ENCODE data around the gene UBE3B.

UBE3B gene

DNA sequence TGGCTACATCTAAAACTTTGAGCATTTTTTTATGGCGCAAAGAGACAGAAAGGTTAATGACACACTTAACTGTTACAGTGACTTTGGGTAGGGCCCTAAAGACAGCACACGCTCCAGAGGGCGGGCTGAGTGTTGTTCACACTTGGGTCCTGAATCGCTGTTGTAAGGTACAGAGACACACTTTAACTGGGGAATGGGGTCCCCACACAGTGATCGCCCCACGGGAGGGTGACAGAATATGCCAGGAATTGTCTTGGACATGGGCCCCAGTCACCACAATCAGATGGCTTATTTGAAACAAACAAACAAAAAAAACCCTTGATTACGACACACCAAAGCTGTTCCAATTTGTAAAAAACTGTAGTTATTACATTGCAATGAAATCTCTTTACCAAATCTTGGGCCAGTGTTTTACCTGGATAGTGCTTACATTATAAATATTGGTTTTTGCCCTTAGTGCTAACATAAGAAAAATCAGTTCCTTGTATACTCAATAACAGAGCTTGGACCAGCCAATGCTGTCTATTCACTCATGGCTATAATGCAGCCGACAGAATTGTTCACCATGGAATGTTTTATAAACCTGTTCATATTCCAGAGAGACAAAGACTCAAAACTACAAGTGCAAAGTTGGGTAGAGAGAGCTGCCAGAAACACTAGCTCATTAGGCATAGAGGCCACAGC, 28.6 kb upstream of the UBE3B start:
- no peak for DNase-seq (ENCODE audit: low spot score)

- no peak for DNase-seq (ENCODE audit: low spot score)
These were observed 27.4 kb upstream of the UBE3B start for GRCh38 chr12:109449845-109450532.

- no peak for DNase-seq (ENCODE audit: low spot score)
These were observed 26.5 kb upstream of the UBE3B start for GRCh38 chr12:109450980-109451379.

GRCh38 chr12:109451400-109451799, 26.0 kb upstream of the UBE3B start:
- no peak for DNase-seq (ENCODE audit: low spot score)

DNA sequence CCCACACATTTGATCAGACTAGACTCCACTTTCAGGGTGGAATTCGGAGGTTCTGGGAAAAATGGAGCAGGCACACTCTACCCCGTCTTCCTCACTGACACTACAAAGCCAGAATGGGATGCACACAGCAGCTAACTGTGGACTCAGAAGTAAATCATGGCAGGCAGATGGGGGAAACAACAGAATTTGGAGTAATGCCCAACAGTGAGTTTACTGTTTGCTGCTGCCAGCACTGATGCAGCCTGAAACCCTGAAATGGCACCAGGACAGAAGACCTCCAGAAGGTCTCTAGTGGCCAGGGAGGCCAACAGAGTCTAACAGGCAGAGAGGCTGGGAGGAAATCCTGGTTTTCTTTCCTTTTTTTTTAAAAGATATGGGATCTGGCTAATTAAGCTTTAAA, 24.9 kb upstream of the UBE3B start:
- peak; percentile 34 for DNase-seq (ENCODE audit: low spot score)

- no peak for DNase-seq (ENCODE audit: low spot score)
These were observed 21.7 kb upstream of the UBE3B start for GRCh38 chr12:109455706-109456105.

GRCh38 chr12:109458086-109458485, 19.3 kb upstream of the UBE3B start:
- DNase-seq (ENCODE audit: low spot score) = peak; percentile 22

GRCh38 chr12:109458771-109459208, 18.6 kb upstream of the UBE3B start:
- DNase-seq (ENCODE audit: low spot score) = peak; percentile 76

GRCh38 chr12:109459247-109459646, 18.2 kb upstream of the UBE3B start:
- no peak for DNase-seq (ENCODE audit: low spot score)

DNA sequence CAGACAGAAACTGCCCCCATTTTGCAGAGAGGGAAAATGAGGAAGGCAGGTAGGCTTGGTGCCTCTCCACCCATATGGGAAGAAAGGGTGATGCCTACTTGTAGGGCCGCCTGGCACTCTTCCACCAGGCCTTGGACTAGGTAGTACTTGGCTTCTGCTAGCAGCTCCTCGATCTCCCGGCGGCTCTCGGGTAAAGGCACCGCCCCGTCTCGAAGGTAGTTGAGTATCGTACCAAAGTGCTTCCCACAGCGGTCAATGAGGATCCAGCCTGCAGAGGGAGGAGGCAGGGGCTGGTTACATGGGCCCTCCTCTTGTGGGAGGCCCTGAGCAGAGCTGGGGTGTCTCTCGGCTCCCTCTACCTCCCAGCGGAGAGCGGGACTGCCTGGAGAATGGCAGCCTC, 16.9 kb upstream of the UBE3B start:
- no peak for DNase-seq (ENCODE audit: low spot score)

DNA sequence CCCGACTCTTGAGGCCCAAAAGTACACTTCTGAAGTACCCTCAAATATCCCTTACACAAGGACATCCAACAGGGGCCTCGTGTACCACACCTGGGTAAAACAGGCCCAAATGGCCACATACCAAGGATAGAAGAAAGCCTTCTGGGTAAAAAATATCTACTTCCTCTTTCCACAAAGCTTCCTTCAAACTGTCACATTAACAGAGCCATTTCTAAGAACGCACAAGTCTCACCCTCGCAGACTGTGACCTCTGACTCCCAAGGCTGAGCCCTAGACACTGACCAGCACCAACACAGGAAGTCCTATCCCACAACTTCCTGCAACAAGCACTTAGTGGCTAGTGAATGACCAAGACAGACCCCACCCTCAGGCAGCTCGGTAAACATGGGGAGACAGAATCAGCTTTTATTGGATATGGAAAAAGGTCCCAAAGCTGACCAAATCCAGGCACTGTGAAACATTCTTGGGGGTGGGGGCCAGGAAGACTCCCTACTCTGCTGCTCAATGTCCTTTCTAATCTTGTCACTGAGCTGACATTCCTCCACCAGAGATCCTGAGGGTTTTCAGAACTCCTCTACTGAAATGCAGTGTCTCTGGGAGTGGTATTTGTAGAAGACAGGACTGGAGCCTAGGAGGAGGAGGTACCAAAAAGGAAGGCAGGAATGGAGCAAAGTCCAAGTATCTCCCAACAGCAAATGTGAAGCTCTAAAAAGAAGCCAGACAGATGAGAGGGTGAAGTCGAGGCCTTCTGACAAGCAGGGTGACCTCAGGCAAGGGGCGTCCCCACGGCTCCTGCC, 16.2 kb upstream of the UBE3B start:
- peak; percentile 74 for DNase-seq (ENCODE audit: low spot score)

DNA sequence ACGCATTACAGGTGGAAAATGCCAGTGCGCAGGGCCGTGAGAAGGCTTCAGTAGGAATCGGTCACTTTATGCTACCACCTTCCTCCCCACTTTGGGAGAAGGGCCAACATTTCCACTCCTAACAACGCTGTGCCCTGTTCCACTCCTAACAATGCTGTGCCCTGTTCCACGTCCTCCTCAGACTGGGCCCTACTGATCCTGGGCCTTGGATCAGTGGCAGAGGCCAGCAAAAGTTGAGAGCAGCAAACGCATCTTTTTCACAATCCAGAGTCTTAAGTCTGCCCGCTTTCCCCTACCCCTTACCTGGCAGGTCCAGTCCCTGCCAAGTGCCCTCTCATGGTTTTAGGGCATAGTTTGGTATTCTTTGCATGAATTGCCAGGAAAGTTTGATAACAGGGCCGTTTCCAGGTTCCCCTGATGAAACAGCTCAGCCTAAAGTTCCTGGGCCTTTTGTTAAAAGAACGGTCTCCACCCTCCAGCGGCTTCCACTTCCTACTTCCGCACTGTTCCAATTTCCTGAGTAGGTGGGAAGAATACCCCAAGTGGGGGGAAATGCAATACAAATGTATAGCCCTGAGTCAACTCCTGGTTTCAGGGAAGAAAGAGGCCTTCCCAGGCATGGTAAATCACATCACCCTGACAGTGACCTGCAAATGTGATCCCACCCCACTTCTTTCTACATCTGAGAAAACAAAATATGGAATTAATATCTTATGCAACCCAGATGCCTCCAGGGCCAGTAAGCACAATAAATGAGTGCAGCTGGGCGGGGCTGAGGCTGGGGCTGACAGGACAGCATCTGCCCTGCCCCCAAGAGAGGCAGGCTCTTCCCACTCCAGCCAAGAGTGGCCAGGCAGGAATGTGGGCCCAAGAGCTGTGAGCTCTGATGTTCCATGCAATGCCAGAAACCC, 15.3 kb upstream of the UBE3B start:
- peak; percentile 86 for DNase-seq (ENCODE audit: low spot score)

GRCh38 chr12:109462868-109463692, 14.4 kb upstream of the UBE3B start:
- peak; percentile 54 for DNase-seq (ENCODE audit: low spot score)

DNA sequence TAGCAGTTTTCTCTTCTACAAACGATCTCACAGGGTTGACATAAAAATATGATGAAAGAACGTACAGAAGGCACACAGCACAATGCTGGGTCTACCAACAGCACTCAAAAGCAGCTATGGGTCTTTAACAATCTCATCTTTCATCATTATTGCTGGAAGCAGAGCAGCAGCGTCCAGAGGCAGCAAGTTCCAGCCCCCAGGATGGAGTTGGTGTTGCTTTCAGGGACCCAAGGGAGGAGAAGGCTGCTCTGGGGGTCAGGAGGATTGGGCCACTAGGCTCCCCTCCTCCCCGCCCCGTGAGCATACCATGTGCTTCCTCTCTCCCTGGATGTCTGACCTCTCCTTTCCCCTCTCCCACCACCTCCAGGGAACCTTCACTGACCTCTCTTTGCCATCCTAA, 13.7 kb upstream of the UBE3B start:
- DNase-seq (ENCODE audit: low spot score) = no peak

- no peak for DNase-seq (ENCODE audit: low spot score)
These were observed 12.6 kb upstream of the UBE3B start for GRCh38 chr12:109464642-109465351.

DNA sequence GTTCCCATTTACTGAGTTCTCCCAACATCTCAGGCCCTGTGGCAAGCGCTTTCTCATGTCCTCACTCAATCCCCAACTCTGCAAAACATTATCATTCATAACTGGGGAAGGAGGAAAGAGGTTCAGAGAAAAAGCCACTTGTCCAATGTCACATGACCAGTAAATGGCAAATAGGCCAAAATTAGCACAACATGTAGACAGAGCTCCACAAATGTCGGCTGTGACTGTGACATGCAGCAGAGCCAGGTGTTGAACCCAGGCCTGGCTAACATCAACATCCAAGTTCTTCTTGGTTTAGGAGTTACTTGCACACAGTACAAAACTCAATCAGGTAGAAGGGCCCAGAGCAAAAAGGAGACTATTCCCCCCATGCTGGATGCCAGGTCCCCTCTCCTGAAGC, 11.1 kb upstream of the UBE3B start:
- no peak for DNase-seq (ENCODE audit: low spot score)

DNA sequence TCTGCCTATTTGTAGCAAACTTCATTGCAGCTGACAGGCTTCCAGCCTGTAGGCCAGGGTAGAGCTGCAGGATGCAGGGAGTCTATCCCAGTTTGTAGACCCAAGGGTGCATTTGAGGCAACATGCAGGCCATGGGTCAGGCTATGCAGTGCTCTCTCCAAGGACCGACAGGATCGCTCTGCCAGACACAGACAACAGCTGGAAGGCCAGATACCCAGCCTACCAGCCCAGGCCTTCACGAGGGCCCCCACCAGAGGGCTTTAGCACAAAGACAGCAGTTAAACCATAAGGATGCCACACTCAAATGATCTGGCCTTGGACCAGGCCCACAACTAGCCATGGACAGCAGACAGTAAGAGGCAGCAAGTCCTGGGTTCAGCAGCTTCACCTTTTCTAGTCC, 10.6 kb upstream of the UBE3B start:
- peak; percentile 68 for DNase-seq (ENCODE audit: low spot score)

DNA sequence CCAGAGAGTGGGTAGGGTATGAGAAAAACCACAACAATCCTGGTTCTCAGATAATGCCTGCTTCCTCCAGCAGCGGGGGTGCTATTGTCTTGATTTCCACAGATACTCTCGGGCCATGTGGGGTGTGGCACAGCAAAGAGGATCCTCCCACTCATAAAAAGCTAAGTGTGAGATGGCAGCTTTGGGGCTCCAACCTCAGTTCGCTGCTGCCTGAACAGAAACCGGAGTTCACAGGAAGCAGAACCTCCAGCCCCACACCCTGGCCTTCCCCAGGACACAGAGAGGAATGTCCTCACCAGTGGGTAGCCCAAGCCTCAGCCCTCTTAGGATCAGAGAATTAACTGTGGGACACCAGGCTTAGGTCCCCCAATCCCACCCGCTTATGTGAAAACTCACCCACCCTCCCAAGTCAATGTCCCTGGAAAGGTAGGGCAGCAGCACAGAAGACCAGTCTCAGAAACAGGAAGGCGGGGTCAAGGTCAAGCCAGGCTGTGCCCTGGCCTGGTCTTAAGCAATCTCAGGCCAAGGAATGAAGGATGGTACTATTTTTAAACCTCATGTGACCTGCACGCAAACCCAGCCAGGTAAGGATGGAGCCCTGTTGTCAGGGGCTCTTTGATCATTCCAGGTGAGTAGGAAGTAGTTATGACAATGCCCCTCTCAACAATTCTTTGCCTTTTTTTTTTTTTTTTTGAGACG, 9.3 kb upstream of the UBE3B start:
- DNase-seq (ENCODE audit: low spot score) = no peak

DNA sequence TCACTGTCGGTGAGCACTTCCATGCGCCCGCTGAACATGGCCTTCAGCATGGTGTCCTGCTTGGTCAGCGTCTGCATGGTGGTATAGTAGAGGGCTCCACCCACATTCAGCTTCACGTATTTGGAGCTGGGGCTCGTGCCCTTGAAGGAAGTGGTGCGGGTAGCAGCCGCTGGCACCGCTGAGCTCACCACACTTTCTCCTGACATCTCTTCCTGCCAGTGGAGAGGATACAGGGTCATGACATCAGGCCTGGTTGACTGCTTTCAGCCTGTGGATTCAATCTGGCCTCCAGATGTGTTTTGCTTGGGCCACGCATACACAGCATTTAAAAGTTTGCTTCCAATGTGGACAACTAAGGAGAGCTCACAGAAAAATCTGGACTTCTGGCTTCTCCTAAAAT, 7.9 kb upstream of the UBE3B start:
- no peak for DNase-seq (ENCODE audit: low spot score)

- DNase-seq (ENCODE audit: low spot score) = no peak
These were observed 4.4 kb upstream of the UBE3B start for GRCh38 chr12:109473006-109473405.
